GM12878 (cell line): Measurements from ENCODE around the gene DEFB108B. TPM values are rescaled to one million over a fixed set of nuclear protein-coding genes. Genes with fewer than 3 reads are reported as not detected.
"Not testable (repeated sequence)": the region's sequence is repeated elsewhere in the genome, so short reads cannot be mapped to it uniquely, and the experiment has no call there.

Source experiments
- ATAC-seq: fragments of 200-7000 bp; cut with Tn5 transposase; 3 replicates; pipeline ENCODE4 v1.9.1; 2020; ENCODE audit warnings: mild to moderate bottlenecking, moderate library complexity
- BruUV-seq: library from RNA; stranded (reverse); fragments of 400-500 nt; replicated peaks from 2 replicates; lab custom pipeline; 2021; lab: Mats Ljungman, UMichigan
- CTCF ChIA-PET: fragments of 300-600 bp; sonication (Branson Sonifier 250); formaldehyde crosslinking; extraction: SDS; loops from one replicate; lab custom pipeline; 2021; ENCODE audit warnings: inconsistent platforms; lab: Yijun Ruan, JAX
- POLR2A ChIA-PET: fragments of 350-600 bp; formaldehyde crosslinking; extraction: SDS; loops from one replicate; lab custom pipeline; 2021; ENCODE audit warnings: inconsistent platforms; lab: Charles Lee
- RAD21 ChIA-PET: fragments of 300-600 bp; sonication (Branson Sonifier 250); formaldehyde crosslinking; loops from one replicate; lab custom pipeline; 2023; ENCODE audit warnings: antibody characterized with exemption; ENCODE audit not compliant: unreplicated experiment; lab: Charles Lee
- SMC1A ChIA-PET: fragments of 300-600 bp; sonication (Branson Sonifier 250); formaldehyde crosslinking; loops from one replicate; lab custom pipeline; 2023; ENCODE audit not compliant: unreplicated experiment, uncharacterized antibody; lab: Charles Lee
- DNase-seq: peaks from one replicate; pipeline ENCODE4 v3.0.0-alpha.2; 2011; ENCODE audit warnings: low read depth, low spot score
- FAIRE-seq: peaks from 3 replicates; lab custom pipeline; 2011; peaks lifted over from hg19 to GRCh38; lab: Jason Lieb, UNC
- H2AFZ ChIP-seq: 2 replicates; pipeline ENCODE4 v1.6.0; 2011; ENCODE audit warnings: low read depth, low read length, control low read depth; ENCODE audit not compliant: control insufficient read depth
- H3K27ac ChIP-seq: 2 replicates; pipeline ENCODE4 v1.5.1; 2011; ENCODE audit warnings: control low read depth; ENCODE audit not compliant: control insufficient read depth, insufficient read depth
- H3K27me3 ChIP-seq, 2 experiments: replicated peaks in 1 of 2; 2 replicates each; pipeline versions ENCODE4 v1.6.0 to v1.6.1; 2011; ENCODE audit warnings: low read length in 1 of 2; ENCODE audit not compliant: control insufficient read depth in 2 of 2, insufficient read depth in 2 of 2
- H3K36me3 ChIP-seq, 2 experiments: 2 replicates each; pipeline ENCODE4 v1.5.1; 2011; ENCODE audit warnings: low read length in 1 of 2; ENCODE audit not compliant: control insufficient read depth in 2 of 2, insufficient read depth in 2 of 2
- H3K4me1 ChIP-seq: 2 replicates; pipeline ENCODE4 v1.6.1; 2011; ENCODE audit warnings: mild to moderate bottlenecking, low read length, moderate library complexity, mixed read lengths; ENCODE audit not compliant: control insufficient read depth, insufficient read depth
- H3K4me2 ChIP-seq: 2 replicates; pipeline ENCODE4 v1.6.0; 2011; ENCODE audit warnings: control low read depth; ENCODE audit not compliant: control insufficient read depth, insufficient read depth
- H3K4me3 ChIP-seq: fragments of 200-600 bp; sonication (generic); 2 replicates; pipeline ENCODE4 v1.5.1; 2016
- H3K79me2 ChIP-seq: 2 replicates; pipeline ENCODE4 v1.6.0; 2011; ENCODE audit warnings: low read length; ENCODE audit not compliant: control insufficient read depth, insufficient read depth
- H3K9ac ChIP-seq: 2 replicates; pipeline ENCODE4 v1.8.0; 2011; ENCODE audit warnings: low read length, control low read depth, mixed read lengths; ENCODE audit not compliant: control insufficient read depth, insufficient read depth
- H3K9me3 ChIP-seq: replicated peaks from 3 replicates; pipeline ENCODE4 v1.5.1; 2011; ENCODE audit warnings: mild to moderate bottlenecking, low read length; ENCODE audit not compliant: control insufficient read depth, insufficient read depth
- H4K20me1 ChIP-seq: 2 replicates; pipeline ENCODE4 v1.6.0; 2011; ENCODE audit not compliant: control insufficient read depth, insufficient read depth
- BHLHE40 ChIP-seq, 2 experiments: fragments of 450-650 bp in 1 of 2; IDR thresholded peaks; 2 replicates each; pipeline ENCODE4 v1.6.1; 2011 to 2017; ENCODE audit warnings: low read depth in 2 of 2, borderline replicate concordance in 1 of 2, improper control_type of control experiment in 1 of 2, low read length in 1 of 2, mild to moderate bottlenecking in 1 of 2
- EGR1 ChIP-seq, 2 experiments: IDR thresholded peaks; 1 replicate in 1 of 2; 2 replicates in 1 of 2; pipeline ENCODE4 v1.6.1; 2011 to 2012; ENCODE audit warnings: low read depth in 2 of 2, low read length in 2 of 2, borderline replicate concordance in 1 of 2, mild to moderate bottlenecking in 1 of 2, moderate library complexity in 1 of 2
- HDGF ChIP-seq: fragments of 450-650 bp; IDR thresholded peaks from 2 replicates; pipeline ENCODE4 v1.6.1; 2016; ENCODE audit warnings: antibody characterized with exemption
- MXI1 ChIP-seq: fragments of 150-350 bp; IDR thresholded peaks from 2 replicates; pipeline ENCODE4 v1.6.1; 2011; ENCODE audit warnings: low read depth, mild to moderate bottlenecking, inconsistent platforms, low read length, improper control_type of control experiment
- MYB ChIP-seq: fragments of 150-350 bp; IDR thresholded peaks from 2 replicates; pipeline ENCODE4 v1.6.1; 2014; ENCODE audit warnings: mild to moderate bottlenecking, low read depth, low read length, borderline replicate concordance
- POLR2A ChIP-seq: IDR thresholded peaks from 2 replicates; pipeline ENCODE4 v1.6.1; 2011; ENCODE audit warnings: low read depth, mild to moderate bottlenecking, low read length
- POLR2AphosphoS5 ChIP-seq: IDR thresholded peaks from 2 replicates; pipeline ENCODE4 v1.6.1; 2011; ENCODE audit warnings: mild to moderate bottlenecking, low read length, inconsistent platforms
- POU2F2 ChIP-seq: IDR thresholded peaks from 3 replicates; pipeline ENCODE4 v1.6.1; 2011; ENCODE audit warnings: low read depth, mild to moderate bottlenecking, low read length, borderline replicate concordance
- YY1 ChIP-seq: IDR thresholded peaks from 2 replicates; pipeline ENCODE4 v1.6.1; 2011; ENCODE audit warnings: low read depth, mild to moderate bottlenecking, low read length
- WGBS: methylation state at CpG from one replicate; pipeline ENCODE4 v1.1.6; 2016; ENCODE audit warnings: low lambda C conversion rate; ENCODE audit not compliant: insufficient replicate concordance, insufficient coverage; ENCODE audit errors: missing lambda C conversion rate; 5-methylcytosine and 5-hydroxymethylcytosine counted together
- in situ Hi-C: fragments of 300-500 bp; cut with MboI; formaldehyde crosslinking; loops from 9 replicates; pipeline ENCODE4 v1.14.3; 2018; ENCODE audit warnings: mixed read lengths
- intact Hi-C: fragments of 100-400 bp; cut with micrococcal nuclease; formaldehyde crosslinking; loops from one replicate; pipeline ENCODE4 v1.14.2; 2022; ENCODE audit not compliant: unreplicated experiment
- polyA plus RNA-seq, 11 experiments: library from polyadenylated mRNA; depleted of rRNA in 4 of 11; unstranded in 6 of 11; stranded (reverse) in 5 of 11; fragments of >200 nt; fragmentation: Nextera tagmentation in 4 of 11; fragmentation: Illumina TruSeq in 1 of 11; extraction: Ambion mirVana in 4 of 11; extraction: Trizol in 1 of 11; gene quantifications; 1 replicate in 1 of 11; 2 replicates in 10 of 11; pipeline versions ENCODE4 v1.2.1 to v1.2.3, GENCODE V29; 2011 to 2016; ENCODE audit warnings: inconsistent platforms in 2 of 11, missing spikeins in 2 of 11, low read depth in 1 of 11
- total RNA-seq, 4 experiments: library from RNA; depleted of rRNA in 3 of 4; stranded (reverse); fragments of >200 nt in 3 of 4; fragmentation: Illumina TruSeq in 1 of 4; extraction: Trizol in 1 of 4; gene quantifications; 2 replicates each; pipeline versions ENCODE4 v1.2.1 to v1.2.3, GENCODE V29; 2013 to 2021

The DEFB108B gene
- total and polyA plus RNA-seq, 10 of the 15 experiments (the other 5 are each of a cell fraction or from before 2014, with no cell fraction given): not detected

- H3K9me3 ChIP-seq, in situ Hi-C loops, intact Hi-C loops, H4K20me1 ChIP-seq, H3K4me3 ChIP-seq, DNase-seq, H3K4me2 ChIP-seq, H3K36me3 ChIP-seq, H2AFZ ChIP-seq, BruUV-seq, H3K79me2 ChIP-seq, H3K9ac ChIP-seq, H3K27me3 ChIP-seq, SMC1A ChIA-PET, H3K4me1 ChIP-seq, FAIRE-seq: not testable (repeated sequence)
- ChIA-PET CTCF (interaction anchor here (0.6 kb wide), 1 partner anchor 164 kb away, joined by 3 read pairs; no protein-coding TSS in a partner anchor), RAD21 (interaction anchor here (0.6 to 0.9 kb wide), 2 partner anchors 76 to 1517 kb away, joined by 3 to 4 read pairs; no protein-coding TSS in a partner anchor), POLR2A (interaction anchor here (0.6 kb wide), 1 partner anchor 143 kb away, joined by 5 read pairs; no protein-coding TSS in a partner anchor)
- peak overlapping the region; percentile 56; the same call in 1 of the 2 replicates for H3K27ac ChIP-seq
- TF ChIP-seq BHLHE40 (IDR thresholded peaks at IDR 0.05; ENCODE audit: borderline replicate concordance in 1 of 2, low read depth in 2 of 2, low read length in 1 of 2) (peak in 1 of 2 experiments; percentile 51; a peak in 1 of 4 replicates), HDGF (peak; percentile 94; the same call in 1 of the 2 replicates)
- WGBS: 2% methylated on average over 8 of the region's 22 CpGs
- peak; percentile 99 for ATAC-seq
These were observed 46.2 kb upstream of the DEFB108B start for GRCh38 chr11:71786848-71787097.

GRCh38 chr11:71787098-71787823, 45.7 kb upstream of the DEFB108B start:
- H3K79me2 ChIP-seq: no peaks in the 10 kb centered on the region
- H3K9ac ChIP-seq: no peak overlapping the region; the same call in 1 of the 2 replicates
- BruUV-seq: no TSS peak
- RAD21 ChIA-PET: interaction anchor here (0.6 to 0.9 kb wide), 2 partner anchors 77 to 1518 kb away, joined by 3 to 4 read pairs; no protein-coding TSS in a partner anchor
- no peaks in the 10 kb centered on the region for H3K36me3 ChIP-seq
- H3K27me3 ChIP-seq: no peaks in the 10 kb centered on the region
- CTCF ChIA-PET: interaction anchor here (0.6 kb wide), 1 partner anchor 164 kb away, joined by 3 read pairs; no protein-coding TSS in a partner anchor
- in situ Hi-C loops: no loop called here
- H3K27ac ChIP-seq: peak overlapping the region; percentile 56; the same call in 1 of the 2 replicates
- H3K4me2 ChIP-seq: peak overlapping the region; percentile 38
- FAIRE-seq (peak; percentile 57), ATAC-seq (peak; percentile 100), DNase-seq (peak; percentile 82)
- SMC1A ChIA-PET: no interaction called here
- peak overlapping the region; percentile 49; the same call in 1 of the 2 replicates for H3K4me3 ChIP-seq
- H4K20me1 ChIP-seq: no peaks in the 10 kb centered on the region
- peak overlapping the region; percentile 48 for H2AFZ ChIP-seq
- POLR2A ChIA-PET: interaction anchor here (0.6 kb wide), 1 partner anchor 143 kb away, joined by 5 read pairs; no protein-coding TSS in a partner anchor
- intact Hi-C loops: no loop called here
- WGBS: under 1% methylated on average over 37 of the region's 62 CpGs
- H3K4me1 ChIP-seq: no peaks in the 10 kb centered on the region; the same call in 1 of the 2 replicates
- TF ChIP-seq MYB: no peak
- TF ChIP-seq EGR1 (IDR thresholded peaks at IDR 0.05; ENCODE audit: borderline replicate concordance in 1 of 2, low read depth in 2 of 2, low read length in 2 of 2): 0 out of 3 replicates have a peak, but pooled peaks of 1 of the 2 experiments have one; percentile 7
- TF ChIP-seq MXI1: peak; percentile 16; the same call in 1 of the 2 replicates
- TF ChIP-seq YY1: peak; percentile 77
- TF ChIP-seq POLR2AphosphoS5: 0 out of 2 replicates have a peak, but pooled peaks have one; percentile 40
- 0 out of 2 replicates have a peak, but pooled peaks have one; percentile 42 for TF ChIP-seq POLR2A
- no peak for TF ChIP-seq POU2F2
- H3K9me3 ChIP-seq: no peaks in the 10 kb centered on the region
